ENCODE results near the gene AMMECR1L.

GRCh38 chr2:127879899-127880298 lies 5.9 kb downstream of the AMMECR1L start:
- TF ChIP-seq CTCF (IDR thresholded peaks at IDR 0.05) (no peak), POLR2AphosphoS5 (IDR thresholded peaks at IDR 0.05) (no peak)
